HCT116 (cell line): Measurements from ENCODE around the gene IL36RN. TPM values are rescaled to one million over a fixed set of nuclear protein-coding genes. Genes with fewer than 3 reads are reported as not detected.

ENCODE experiments used
- ATAC-seq: fragments of 200-7000 bp; cut with Tn5 transposase; 2 replicates; pipeline ENCODE4 v1.9.1; 2020; ENCODE audit warnings: mild to moderate bottlenecking, moderate library complexity
- BruUV-seq: library from RNA; stranded (reverse); fragments of 400-500 nt; replicated peaks from 2 replicates; lab custom pipeline; 2021; lab: Mats Ljungman, UMichigan
- CTCF ChIA-PET: fragments of 300-600 bp; sonication (Branson Sonifier 250); formaldehyde crosslinking; loops from one replicate; lab custom pipeline; 2021; ENCODE audit warnings: antibody characterized with exemption; lab: Charles Lee
- POLR2A ChIA-PET: fragments of 300-600, 350-600 bp; sonication (Branson Sonifier 250); formaldehyde crosslinking; loops from one replicate; lab custom pipeline; 2021; ENCODE audit warnings: antibody characterized with exemption; lab: Charles Lee
- RAD21 ChIA-PET, 2 experiments: fragments of 300-600 bp; sonication (Branson Sonifier 250); formaldehyde crosslinking; loops; one replicate each; lab custom pipeline; 2023; ENCODE audit warnings: low total read pairs in 2 of 2; ENCODE audit not compliant: uncharacterized antibody in 2 of 2, unreplicated experiment in 2 of 2, low non-redundant PET in 1 of 2; lab: Charles Lee
- DNase-seq: peaks from one replicate; pipeline ENCODE4 v3.0.0-alpha.2; 2010; ENCODE audit warnings: low read depth, low spot score
- H2AFZ ChIP-seq: fragments of 200-600 bp; shearing (Covaris generic), sonication (generic); 2 replicates; pipeline ENCODE4 v1.6.1; 2017; ENCODE audit warnings: low read depth, mixed run types, mixed read lengths, antibody characterized with exemption, low read length; ENCODE audit not compliant: poor library complexity, severe bottlenecking
- H3K27ac ChIP-seq: 2 replicates; pipeline ENCODE4 v1.5.1; 2012; ENCODE audit warnings: low read depth, low read length
- H3K27me3 ChIP-seq: fragments of 200-600 bp; sonication (generic); 2 replicates; pipeline ENCODE4 v1.6.1; 2016; ENCODE audit warnings: mixed run types, low read length, mixed read lengths; ENCODE audit not compliant: insufficient read depth
- H3K36me3 ChIP-seq, 2 experiments: fragments of 200-500 bp in 1 of 2; fragments of 200-600 bp in 1 of 2; sonication (Bioruptor generic) in 1 of 2; sonication (generic) in 1 of 2; 2 replicates each; pipeline versions ENCODE4 v1.5.1 to v1.6.1; 2014 to 2016; ENCODE audit warnings: low read length in 2 of 2, inconsistent platforms in 1 of 2, mixed read lengths in 1 of 2, mixed run types in 1 of 2; ENCODE audit not compliant: insufficient read depth in 2 of 2, control insufficient read depth in 1 of 2
- H3K4me1 ChIP-seq, 2 experiments: fragments of 200-600 bp in 1 of 2; sonication (generic) in 1 of 2; 2 replicates each; pipeline versions ENCODE4 v1.5.1 to v1.6.1; 2012 to 2017; ENCODE audit warnings: low read length in 2 of 2, inconsistent platforms in 1 of 2, mild to moderate bottlenecking in 1 of 2, mixed read lengths in 1 of 2, mixed run types in 1 of 2, moderate library complexity in 1 of 2; ENCODE audit not compliant: insufficient read depth in 2 of 2, control insufficient read depth in 1 of 2
- H3K4me2 ChIP-seq: fragments of 200-600 bp; sonication (generic); 2 replicates; pipeline ENCODE4 v1.6.1; 2017; ENCODE audit warnings: mixed run types, low read length, mixed read lengths
- H3K4me3 ChIP-seq, 2 experiments: fragments of 200-600 bp in 1 of 2; sonication (generic) in 1 of 2; replicated peaks in 1 of 2; 2 replicates each; pipeline ENCODE4 v1.5.1; 2011 to 2016; ENCODE audit warnings: low read length in 2 of 2, control low read depth in 1 of 2, low read depth in 1 of 2, mild to moderate bottlenecking in 1 of 2, mixed read lengths in 1 of 2, mixed run types in 1 of 2
- H3K79me2 ChIP-seq: fragments of 200-600 bp; sonication (generic); 2 replicates; pipeline ENCODE4 v1.6.1; 2017; ENCODE audit warnings: mild to moderate bottlenecking, mixed run types, low read length, moderate library complexity, mixed read lengths; ENCODE audit not compliant: insufficient read depth
- H3K9ac ChIP-seq: fragments of 200-600 bp; sonication (generic); 2 replicates; pipeline ENCODE4 v1.6.1; 2016; ENCODE audit warnings: low read length, mixed read lengths
- H3K9me2 ChIP-seq: fragments of 200-600 bp; sonication (generic), shearing (Covaris generic); 2 replicates; pipeline ENCODE4 v1.6.1; 2017; ENCODE audit warnings: mixed run types, mild to moderate bottlenecking, moderate library complexity; ENCODE audit not compliant: insufficient read depth
- H3K9me3 ChIP-seq, 2 experiments: fragments of 200-500 bp in 1 of 2; fragments of 200-600 bp in 1 of 2; sonication (Bioruptor generic) in 1 of 2; sonication (generic) in 1 of 2; 2 replicates each; pipeline ENCODE4 v1.6.1; 2014 to 2017; ENCODE audit warnings: low read length in 2 of 2, mixed read lengths in 2 of 2, inconsistent platforms in 1 of 2, low read depth in 1 of 2, mild to moderate bottlenecking in 1 of 2, mixed run types in 1 of 2, moderate library complexity in 1 of 2; ENCODE audit not compliant: control insufficient read depth in 1 of 2, insufficient read depth in 1 of 2
- H4K20me1 ChIP-seq: fragments of 200-600 bp; sonication (generic), shearing (Covaris generic); 2 replicates; pipeline ENCODE4 v1.6.1; 2017; ENCODE audit warnings: mixed run types, mild to moderate bottlenecking, moderate library complexity; ENCODE audit not compliant: insufficient read depth
- ATF3 ChIP-seq: IDR thresholded peaks from 2 replicates; pipeline ENCODE4 v1.6.1; 2012
- CTCF ChIP-seq, 3 experiments: fragments of 200-600 bp in 1 of 3; sonication (generic) in 1 of 3; IDR thresholded peaks in 2 of 3; conservative IDR thresholded peaks in 1 of 3; 2 replicates each; pipeline ENCODE4 v1.5.1; 2012 to 2017; ENCODE audit warnings: low read depth in 2 of 3, low read length in 2 of 3, antibody characterized with exemption in 1 of 3, borderline replicate concordance in 1 of 3, control low read depth in 1 of 3, mild to moderate bottlenecking in 1 of 3, mixed read lengths in 1 of 3, mixed run types in 1 of 3, moderate library complexity in 1 of 3; ENCODE audit not compliant: insufficient read depth in 1 of 3
- EZH2 ChIP-seq: fragments of 200-600 bp; sonication (generic); IDR thresholded peaks from 2 replicates; pipeline ENCODE4 v1.6.1; 2017; ENCODE audit warnings: antibody characterized with exemption, mixed run types
- FOSL1 ChIP-seq: IDR thresholded peaks from 2 replicates; pipeline ENCODE4 v1.6.1; 2012; ENCODE audit warnings: low read depth
- JUND ChIP-seq: IDR thresholded peaks from 2 replicates; pipeline ENCODE4 v1.6.1; 2012
- POLR2A ChIP-seq: IDR thresholded peaks from 2 replicates; pipeline ENCODE4 v1.7.0; 2011; ENCODE audit warnings: borderline replicate concordance; ENCODE audit not compliant: insufficient read depth, insufficient read length; ENCODE audit errors: extremely low read depth
- RAD21 ChIP-seq: IDR thresholded peaks from 2 replicates; pipeline ENCODE4 v1.6.1; 2012; ENCODE audit warnings: low read depth, mild to moderate bottlenecking
- REST ChIP-seq: IDR thresholded peaks from 2 replicates; pipeline ENCODE4 v1.6.1; 2012; ENCODE audit warnings: low read depth
- SIN3A ChIP-seq: IDR thresholded peaks from 2 replicates; pipeline ENCODE4 v1.6.1; 2012; ENCODE audit warnings: low read depth
- ZBTB33 ChIP-seq: IDR thresholded peaks from 2 replicates; pipeline ENCODE4 v1.6.1; 2011; ENCODE audit warnings: mild to moderate bottlenecking, low read length, moderate library complexity; ENCODE audit not compliant: insufficient replicate concordance; ENCODE audit errors: extremely low read depth
- ZFX ChIP-seq: fragments of 450-650 bp; IDR thresholded peaks from 2 replicates; pipeline ENCODE4 v1.6.1; 2017
- ZNF274 ChIP-seq: fragments of 200-500 bp; sonication (Bioruptor generic); IDR thresholded peaks from 2 replicates; pipeline ENCODE4 v1.6.1; 2014; ENCODE audit warnings: mild to moderate bottlenecking, low read depth, low read length, inconsistent platforms
- intact Hi-C: fragments of 100-400 bp; cut with micrococcal nuclease; formaldehyde crosslinking; loops from 2 replicates; pipeline ENCODE4 v1.10.0; 2022
- total RNA-seq: library from RNA; stranded (reverse); gene quantifications from one replicate; pipeline ENCODE4 v1.2.1, GENCODE V29; 2021; ENCODE audit not compliant: unreplicated experiment

IL36RN gene
- total RNA-seq, 1 experiment from 2014 or later = not detected

- Histone ChIP-seq H3K4me3 (no peak overlapping the region), H3K36me3 (no peaks in the 10 kb centered on the region), H3K4me1 (no peaks in the 10 kb centered on the region), H3K27me3 (no peaks in the 10 kb centered on the region), H3K79me2 (no peaks in the 10 kb centered on the region), H2AFZ (no peak overlapping the region), H3K9me3 (no peaks in the 10 kb centered on the region), H3K9me2 (no peaks in the 10 kb centered on the region), H3K27ac (no peak overlapping the region), H4K20me1 (no peaks in the 10 kb centered on the region), H3K4me2 (no peak overlapping the region), H3K9ac (no peak overlapping the region)
- ATAC-seq = no peak
- no peak for DNase-seq
- CTCF ChIA-PET = no interaction called here
- POLR2A ChIA-PET = no interaction called here
- intact Hi-C loops = no loop called here
- RAD21 ChIA-PET = no interaction called here
- no TSS peak for BruUV-seq
- TF ChIP-seq FOSL1 = no peak
- TF ChIP-seq ATF3 = no peak
- TF ChIP-seq REST = no peak
- no peak for TF ChIP-seq ZNF274
- TF ChIP-seq EZH2 = no peak
- TF ChIP-seq ZBTB33 = no peak
- TF ChIP-seq JUND = no peak
- TF ChIP-seq POLR2A = no peak
- TF ChIP-seq RAD21 = no peak
- TF ChIP-seq CTCF (IDR thresholded peaks at IDR 0.05 in 2 of 3, conservative IDR thresholded peaks at IDR 0.05 in 1 of 3; ENCODE audit: borderline replicate concordance in 1 of 3, insufficient read depth in 1 of 3, low read depth in 2 of 3, low read length in 2 of 3) = no peak
- TF ChIP-seq SIN3A = no peak
- TF ChIP-seq ZFX = no peak
Measured at GRCh38 chr2:113012436-113013335, 46.3 kb upstream of the IL36RN start.
